GM19324 (cell line): Measurements from ENCODE around the gene LAMA5.
A peak's percentile ranks its signal among the peaks of the same experiment; 100 is the strongest.

ENCODE experiments used
- ATAC-seq: cut with Tn5 transposase; IDR thresholded peaks from one replicate; pipeline ENCODE4 v1.9.1; 2021; ENCODE audit warnings: mild to moderate bottlenecking, moderate library complexity; ENCODE audit not compliant: unreplicated experiment, low FRiP score

The LAMA5 gene

GRCh38 chr20:62367136-62367632, at the start of gene LAMA5:
TSS of gene LAMA5 (minus strand) at chr20:62367312. CDS start at chr20:62367245, 67 bp downstream.
- ATAC-seq, result no peak

DNA sequence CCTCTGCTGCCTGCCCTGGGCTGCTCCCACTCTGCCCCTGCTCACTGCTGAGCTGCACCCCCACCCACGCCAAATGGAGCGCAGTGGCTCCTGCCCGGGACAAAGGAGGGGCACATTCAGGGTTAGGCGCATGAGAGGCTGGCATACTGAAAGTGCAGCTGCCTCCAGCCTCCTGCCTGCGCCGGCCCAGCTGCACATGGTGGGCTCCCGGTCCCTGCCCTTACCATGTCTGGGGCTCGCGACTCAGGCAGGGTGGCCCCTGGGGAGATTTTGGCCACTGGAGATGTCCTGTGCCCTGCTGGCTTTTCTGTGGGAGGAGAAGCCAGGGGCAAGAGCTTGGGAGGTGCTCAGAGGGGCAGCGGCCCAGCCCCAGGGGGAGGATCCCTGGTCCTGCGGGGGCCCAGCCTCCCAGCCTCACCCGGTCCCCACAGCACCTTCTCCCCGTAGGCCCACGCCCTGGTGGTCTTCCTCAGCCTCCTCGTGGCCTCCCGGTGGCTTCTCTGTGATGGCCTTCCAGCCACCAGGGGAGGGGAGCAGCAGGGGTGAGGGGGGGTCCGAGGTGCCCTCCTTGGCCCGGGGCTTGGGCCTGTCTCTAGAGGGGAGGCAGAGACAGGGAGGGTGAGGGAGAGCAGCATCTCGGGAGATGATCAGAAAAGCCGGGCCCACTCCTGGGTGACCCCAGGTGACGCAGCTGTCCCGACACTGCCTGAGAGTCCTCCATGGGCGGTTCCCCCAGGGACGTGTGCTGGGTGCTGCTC, 48.4 kb upstream of the LAMA5 start:
- no peak for ATAC-seq

GRCh38 chr20:62413896-62414481, 46.9 kb upstream of the LAMA5 start:
- no peak for ATAC-seq

GRCh38 chr20:62413025-62413570, 46.0 kb upstream of the LAMA5 start:
- ATAC-seq, result no peak

DNA sequence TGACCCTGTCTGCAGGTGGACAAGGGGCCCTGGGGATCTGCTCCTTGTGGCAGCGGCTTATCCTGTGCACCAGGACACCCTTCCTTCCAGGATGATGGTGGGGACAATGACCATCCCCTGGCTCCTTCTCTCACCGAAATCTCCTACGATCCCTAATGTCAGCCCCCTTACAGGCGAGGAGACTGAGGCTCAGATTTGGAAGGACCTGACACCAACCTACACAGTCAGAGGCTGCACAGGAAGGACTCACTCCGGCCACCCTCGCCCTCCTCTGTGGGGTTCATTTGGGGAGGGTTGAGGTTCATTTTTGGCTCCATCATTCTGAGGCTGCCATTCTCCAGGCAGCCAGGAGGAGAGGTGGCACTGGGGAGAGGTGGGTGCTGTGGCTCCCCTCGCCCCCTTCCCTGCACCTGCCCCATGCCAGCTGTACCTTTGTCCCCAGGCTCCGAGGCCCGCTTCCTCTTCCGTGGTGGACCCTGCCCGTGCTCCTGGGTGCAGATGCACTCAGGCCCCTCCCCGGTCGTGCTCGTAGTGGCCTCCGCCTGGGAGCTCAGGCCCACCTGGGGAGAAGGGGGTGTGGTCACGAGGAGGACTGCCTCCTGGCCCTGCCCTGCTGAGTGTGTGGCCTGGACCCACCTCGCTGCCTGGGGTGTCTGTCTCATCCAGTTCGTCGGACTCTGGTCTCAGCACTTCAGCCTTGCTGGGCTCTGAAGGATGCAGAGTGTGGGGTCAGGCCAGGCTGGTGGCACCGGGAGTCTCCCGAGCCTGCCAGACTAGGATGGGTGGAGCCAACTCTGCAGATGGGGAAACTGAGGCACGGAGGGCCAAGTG, 45.3 kb upstream of the LAMA5 start:
- ATAC-seq, result no peak

- no peak for ATAC-seq
Measured at GRCh38 chr20:62411479-62412193, 44.5 kb upstream of the LAMA5 start.

DNA sequence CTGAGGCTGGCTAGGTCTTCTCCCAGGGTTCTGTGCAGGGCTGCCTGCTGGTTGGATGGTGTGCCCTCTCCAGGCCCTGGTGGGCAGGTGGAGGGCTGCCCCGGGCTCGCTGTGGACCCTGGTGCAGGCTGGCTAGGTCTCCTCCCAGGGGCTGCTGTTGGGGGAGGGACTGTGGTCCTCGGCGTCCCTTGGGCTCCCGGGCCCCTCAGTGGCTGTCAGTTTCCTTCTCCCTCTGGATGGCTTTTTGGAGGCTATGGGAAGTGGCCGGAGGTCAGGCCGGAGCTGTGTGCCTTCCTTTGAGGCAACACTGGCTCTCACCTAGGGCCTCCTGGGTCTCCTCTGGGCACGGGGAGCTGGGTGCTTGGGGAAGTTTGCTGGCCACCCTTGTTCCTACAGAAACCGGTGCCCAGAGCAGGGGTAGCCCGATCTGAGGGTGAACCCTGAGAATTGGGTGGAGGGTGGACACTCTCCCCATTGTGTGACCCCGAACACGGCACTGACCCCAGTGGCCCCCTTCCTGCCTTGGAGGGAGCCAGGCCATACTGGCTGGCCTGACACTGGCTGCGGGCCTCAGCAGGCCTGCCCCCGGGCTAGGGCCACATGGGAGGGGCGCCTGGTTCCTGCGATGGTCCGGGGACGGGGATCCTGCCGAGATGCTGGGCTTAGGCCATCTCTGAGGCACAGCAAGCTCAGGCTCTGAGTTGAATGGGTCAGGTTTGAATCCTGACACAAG, 43.8 kb upstream of the LAMA5 start:
- no peak for ATAC-seq

DNA sequence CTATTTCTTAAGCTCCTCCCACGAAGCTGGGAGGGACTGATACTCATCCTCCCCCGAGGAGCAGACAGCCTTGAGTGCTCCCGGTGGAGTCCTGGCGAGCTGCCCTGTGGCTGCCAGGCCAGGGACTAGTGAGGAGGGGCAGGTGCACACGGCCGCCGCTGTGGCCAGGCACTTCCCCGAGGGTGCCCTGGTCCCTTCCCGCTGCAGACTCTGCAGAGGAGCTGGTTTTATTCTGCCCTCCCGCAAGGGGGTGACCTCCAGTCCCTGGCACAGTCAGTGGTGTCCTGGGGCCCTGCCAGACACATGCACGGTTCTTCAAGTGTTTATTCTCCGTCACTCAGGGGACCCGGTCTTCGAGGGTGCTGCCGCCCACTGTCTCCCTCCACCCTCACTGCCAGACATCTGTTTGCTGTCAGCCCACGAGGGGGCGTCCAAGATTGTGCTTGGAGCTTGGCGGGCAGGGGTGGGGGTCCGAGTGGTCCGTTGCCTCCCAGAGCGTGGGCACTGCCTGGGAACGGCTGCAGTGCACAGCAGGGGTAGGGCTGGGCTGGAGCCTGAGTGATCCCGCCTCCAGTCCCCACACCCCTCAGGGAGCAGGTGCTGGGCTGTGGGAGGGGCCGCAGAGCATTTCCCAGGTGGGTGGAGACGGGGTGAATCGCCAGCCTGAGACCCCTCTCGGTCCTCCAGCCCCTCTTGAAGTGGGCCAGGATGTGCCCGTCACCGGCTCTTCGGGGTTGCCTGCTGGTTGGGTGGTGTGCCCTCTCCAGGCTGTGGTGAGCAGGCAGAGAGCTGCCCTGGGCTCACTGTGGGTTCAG, 43.0 kb upstream of the LAMA5 start:
- ATAC-seq, result no peak

GRCh38 chr20:62409086-62409853, 42.2 kb upstream of the LAMA5 start:
- ATAC-seq, result no peak

- ATAC-seq, result no peak
Measured at GRCh38 chr20:62408640-62409039, 41.5 kb upstream of the LAMA5 start.

DNA sequence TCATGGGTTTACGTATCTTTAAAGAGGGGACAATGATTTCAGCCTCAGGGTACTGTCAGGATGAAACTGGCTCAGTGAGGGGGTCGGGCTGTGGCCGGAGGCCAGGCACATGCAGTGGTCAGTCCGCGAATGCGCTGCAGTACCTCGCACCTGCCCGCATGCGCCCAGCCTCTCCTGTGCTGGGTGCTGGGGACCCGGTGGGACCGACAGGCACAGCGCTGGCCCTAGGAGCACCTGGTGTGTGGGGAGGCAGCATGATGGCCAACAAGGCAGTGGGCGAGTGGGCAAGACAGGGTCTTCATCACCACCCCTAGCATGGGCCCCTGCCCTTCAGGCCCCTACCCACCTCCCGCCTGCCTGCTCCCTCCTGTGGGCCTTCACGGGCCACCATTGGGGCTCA, 40.9 kb upstream of the LAMA5 start:
- no peak for ATAC-seq

DNA sequence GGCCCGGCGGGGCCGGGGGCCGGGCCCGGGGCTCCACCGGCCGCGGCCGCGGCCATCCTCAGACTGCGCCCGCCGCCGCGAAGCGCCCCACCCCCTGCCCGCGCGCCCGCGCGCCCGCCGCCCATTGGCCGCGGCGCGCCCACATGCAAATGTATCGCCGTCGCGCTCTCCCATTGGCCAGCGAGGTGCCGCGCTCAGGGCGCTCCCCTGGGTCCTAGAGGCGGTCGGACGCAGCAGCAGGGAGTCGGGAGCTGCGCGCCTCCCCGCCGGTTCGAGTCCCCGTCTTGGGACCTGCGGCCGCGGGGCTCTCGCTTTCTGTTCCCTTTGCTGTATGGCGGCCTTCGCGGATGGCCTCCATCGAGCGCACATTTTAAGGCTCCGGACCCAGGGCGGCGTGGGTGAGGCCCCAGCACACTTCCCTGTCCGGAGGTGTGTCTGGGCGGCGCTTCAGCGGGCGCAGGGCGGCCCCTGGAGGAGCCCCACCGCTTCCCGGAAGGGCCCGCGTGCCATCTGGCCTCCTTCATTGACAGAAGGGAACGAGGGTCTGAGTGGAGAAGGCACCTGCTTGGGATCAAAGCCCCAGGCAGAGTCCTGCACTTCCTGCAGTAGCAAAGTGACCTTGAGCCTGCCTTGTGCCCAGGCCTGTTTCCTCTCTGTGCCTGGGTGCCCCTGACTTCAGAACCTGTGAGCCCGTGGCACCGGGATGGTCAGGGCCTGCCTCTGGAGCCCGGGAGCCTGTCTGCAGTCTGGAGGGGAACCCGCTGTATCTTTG, 40.3 kb upstream of the LAMA5 start, which contains the start of gene CABLES2:
Gene CABLES2 (minus strand): TSS at position 65 of the 772 bp plus-strand sequence. CDS start 9 bp downstream, at position 56.
- peak; percentile 86 for ATAC-seq

DNA sequence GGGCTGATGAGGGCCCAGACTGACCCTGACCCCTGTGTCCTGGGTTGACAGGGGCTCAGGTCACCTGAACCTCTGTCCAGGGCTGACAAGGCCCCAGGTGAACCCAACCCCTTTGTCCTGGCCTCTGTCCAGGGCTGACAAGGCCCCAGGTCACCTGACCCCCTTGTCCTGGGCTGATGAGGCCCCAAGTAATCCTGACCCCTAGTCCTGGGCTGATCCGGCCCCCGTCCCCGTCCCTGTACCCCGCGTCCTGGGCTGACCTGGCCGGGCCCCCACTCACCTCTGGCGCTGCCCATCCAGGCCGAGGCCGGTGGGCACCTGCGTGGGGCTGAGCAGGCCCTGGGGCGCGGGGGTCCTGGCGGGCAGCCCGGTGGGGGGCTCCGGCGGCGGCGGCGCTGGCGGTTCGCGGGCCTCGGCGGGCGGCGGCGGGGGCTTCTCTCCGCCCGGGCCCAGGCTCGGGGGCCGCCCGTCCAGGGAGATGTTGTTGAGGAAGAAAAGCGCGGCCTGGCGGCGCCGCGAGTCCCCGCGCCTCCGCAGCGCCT, 39.6 kb upstream of the LAMA5 start:
- ATAC-seq, result no peak

DNA sequence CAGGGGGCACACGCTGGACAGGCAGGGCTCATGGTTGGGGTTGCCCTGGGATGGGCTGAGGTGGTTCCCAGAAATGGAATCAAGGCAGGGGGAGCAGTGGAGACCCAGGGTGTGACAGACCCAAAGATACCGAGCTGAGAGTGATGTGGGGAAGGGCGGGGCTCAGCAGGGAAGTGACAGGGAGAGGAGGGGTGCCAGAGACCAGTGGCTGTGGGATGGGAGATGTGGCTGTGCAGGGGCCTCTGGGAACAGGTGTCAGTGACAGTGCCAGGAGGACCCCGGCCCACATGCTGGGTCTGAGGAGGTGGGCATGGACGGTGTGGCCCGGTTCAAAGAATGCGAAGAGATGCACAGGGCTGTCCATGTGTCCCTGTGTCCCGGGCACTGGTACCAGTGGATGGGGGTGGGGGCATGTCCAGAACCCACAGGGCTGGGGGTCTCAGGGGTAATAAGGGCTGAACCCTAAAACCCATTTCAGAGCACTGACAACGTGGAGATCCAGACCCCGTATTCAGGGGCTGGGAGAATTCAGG, 38.9 kb upstream of the LAMA5 start:
- no peak for ATAC-seq

DNA sequence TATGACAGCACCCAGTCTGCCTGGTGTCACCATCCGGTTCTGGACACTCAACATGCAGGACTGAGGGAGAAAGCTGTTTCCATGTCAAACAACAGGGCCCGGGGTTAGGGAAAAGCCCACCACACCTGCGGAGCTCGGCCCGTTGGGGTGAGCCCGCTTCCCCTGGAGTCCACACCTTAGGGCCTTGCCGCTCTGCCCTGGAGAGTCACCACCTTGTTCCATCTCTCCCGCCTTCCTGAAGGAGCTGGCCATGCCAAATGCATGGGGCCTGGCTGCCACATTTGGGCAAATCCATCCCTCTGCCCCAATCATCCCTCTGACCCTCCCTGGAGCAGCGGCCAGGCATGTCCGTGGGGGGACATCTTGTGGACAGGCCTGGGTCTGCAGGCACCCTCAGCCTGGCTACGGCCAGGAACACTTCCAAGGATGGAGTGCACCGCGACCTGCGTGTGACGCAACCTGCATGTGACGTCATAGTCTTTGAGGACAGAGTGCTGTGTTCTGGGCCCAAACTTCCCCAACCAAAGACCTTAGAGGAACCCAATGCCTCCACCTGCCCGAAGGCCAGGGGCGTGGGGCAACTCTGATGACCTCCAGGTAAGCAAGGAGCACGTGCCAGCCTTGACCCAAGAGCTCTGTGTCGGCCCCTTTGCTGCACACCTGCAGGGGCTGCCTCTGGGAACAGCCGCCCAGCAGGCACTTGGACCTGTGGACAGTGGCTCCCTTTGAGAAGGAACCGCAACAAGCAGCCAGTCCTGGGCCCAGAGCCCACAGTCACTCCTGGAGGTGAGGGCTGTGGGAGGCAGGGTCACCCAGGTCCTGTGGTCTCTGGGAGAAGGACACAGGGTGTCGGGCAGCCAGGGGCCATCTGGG, 38.2 kb upstream of the LAMA5 start:
- no peak for ATAC-seq

- ATAC-seq, result no peak
Measured at GRCh38 chr20:62404761-62405107, 37.6 kb upstream of the LAMA5 start.
